CD4-positive, alpha-beta T cell treated with Interleukin-17A for 4 hours (primary cell): ENCODE data around the gene CARD14.
A peak's percentile ranks its signal among the peaks of the same experiment; 100 is the strongest.

Source experiments
- DNase-seq: peaks from one replicate; pipeline ENCODE4 v3.0.0-alpha.2; 2020; ENCODE audit warnings: mixed read lengths

The CARD14 gene

GRCh38 chr17:80212962-80213642 is 43.3 kb downstream of the CARD14 start:
- DNase-seq: no peak

GRCh38 chr17:80213643-80213975 is 43.8 kb downstream of the CARD14 start:
- no peak for DNase-seq

GRCh38 chr17:80214012-80214877 is 44.4 kb downstream of the CARD14 start:
- no peak for DNase-seq

GRCh38 chr17:80214878-80215210 is 45.0 kb downstream of the CARD14 start:
- no peak for DNase-seq

GRCh38 chr17:80216473-80217456 is 46.9 kb downstream of the CARD14 start:
- DNase-seq: no peak

GRCh38 chr17:80217703-80218362 is 48.0 kb downstream of the CARD14 start:
- DNase-seq: no peak

- no peak for DNase-seq
Measured at GRCh38 chr17:80218391-80218790, 48.6 kb downstream of the CARD14 start.

GRCh38 chr17:80219013-80219762 is 49.4 kb downstream of the CARD14 start:
- DNase-seq: peak; percentile 96

- no peak for DNase-seq
Measured at GRCh38 chr17:80219763-80220053, 49.9 kb downstream of the CARD14 start.

GRCh38 chr17:80220054-80220735 is 50.4 kb downstream of the CARD14 start, which contains the start of the genes SGSH and SLC26A11:
Gene SGSH (minus strand): TSS chr17:80220333. CDS start chr17:80220313, 20 bp downstream.
Gene SLC26A11 (plus strand): TSS chr17:80220427. CDS start chr17:80221561, 1,134 bp downstream.
- peak; percentile 76 for DNase-seq

- DNase-seq: peak; percentile 36
Measured at GRCh38 chr17:80220736-80221215, 50.9 kb downstream of the CARD14 start.

GRCh38 chr17:80221351-80222105 is 51.7 kb downstream of the CARD14 start:
- no peak for DNase-seq

- no peak for DNase-seq
Measured at GRCh38 chr17:80222376-80223141, 52.7 kb downstream of the CARD14 start.

GRCh38 chr17:80223142-80223815 is 53.4 kb downstream of the CARD14 start:
- DNase-seq: no peak

GRCh38 chr17:80223838-80224497 is 54.1 kb downstream of the CARD14 start:
- DNase-seq: no peak

- DNase-seq: no peak
Measured at GRCh38 chr17:80224683-80225082, 54.9 kb downstream of the CARD14 start.

GRCh38 chr17:80225230-80225629 is 55.4 kb downstream of the CARD14 start:
- DNase-seq: no peak

- no peak for DNase-seq
Measured at GRCh38 chr17:80227156-80227555, 57.3 kb downstream of the CARD14 start.
